NCI-H2029 treated with DMSO at 0.1 percent for 48 hours (cell line): ENCODE results near the gene CLK4.
"Not testable (repeated sequence)": the region's sequence is repeated elsewhere in the genome, so short reads cannot be mapped to it uniquely, and the experiment has no call there.

Source experiments
- DNase-seq: peaks from one replicate; lab custom pipeline; 2025; lab: John Stamatoyannopoulos, UW

CLK4 gene

GRCh38 chr5:178587763-178588611, 38.9 kb downstream of the CLK4 start:
- no peak for DNase-seq

DNA sequence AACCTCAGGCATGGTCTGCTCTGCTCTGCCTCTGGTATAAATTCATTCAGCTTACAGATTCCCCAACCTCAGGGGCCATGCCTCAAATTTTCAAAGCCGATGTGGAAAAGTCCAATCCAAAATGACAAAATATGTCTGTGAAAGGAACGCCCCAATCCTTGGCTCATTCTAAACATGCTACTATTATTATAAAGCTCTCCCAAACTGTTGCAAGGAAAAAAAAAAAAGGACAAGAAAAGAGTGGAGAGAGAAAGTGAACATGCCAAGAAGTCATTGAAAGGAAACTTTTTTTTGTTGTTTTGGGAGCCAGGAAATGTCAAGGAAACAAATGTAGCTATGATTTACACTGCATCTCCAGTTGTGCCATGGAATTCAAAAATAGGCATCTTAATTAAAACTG, 40.5 kb downstream of the CLK4 start:
- DNase-seq: no peak

DNA sequence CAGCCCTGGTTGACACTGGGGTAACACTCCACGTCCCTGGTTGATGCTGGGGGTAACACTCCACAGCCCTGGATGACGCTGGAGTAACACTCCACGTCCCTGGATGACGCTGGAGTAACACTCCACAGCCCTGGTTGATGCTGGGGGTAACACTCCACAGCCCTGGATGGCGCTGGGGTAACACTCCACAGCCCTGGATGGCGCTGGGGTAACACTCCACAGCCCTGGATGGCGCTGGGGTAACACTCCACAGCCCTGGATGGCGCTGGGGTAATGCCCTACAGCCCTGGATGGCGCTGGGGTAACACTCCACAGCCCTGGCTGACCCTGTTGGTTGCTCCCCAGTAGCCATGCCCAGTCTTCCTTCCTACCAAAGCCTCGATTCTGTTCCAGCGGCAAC, 41.4 kb downstream of the CLK4 start:
- not testable (repeated sequence) for DNase-seq

DNA sequence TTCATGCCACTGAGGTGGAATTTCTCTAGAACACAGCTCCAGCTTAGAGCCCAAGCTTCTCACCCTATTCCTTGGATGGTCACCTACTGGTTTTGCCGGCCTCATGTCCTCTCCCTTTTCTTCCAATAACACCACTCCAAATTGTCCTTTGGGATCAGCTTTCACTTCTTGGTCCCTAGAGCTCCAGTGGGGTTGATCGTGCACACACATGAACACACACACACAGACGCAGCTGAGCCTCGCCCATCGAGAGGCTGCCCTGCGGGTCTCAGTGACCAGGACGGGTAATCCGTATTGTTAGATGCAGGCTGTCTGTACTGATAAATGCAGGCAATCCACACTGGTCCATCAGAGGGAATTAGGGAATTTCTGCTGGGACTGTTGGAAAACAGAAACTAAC, 43.6 kb downstream of the CLK4 start:
- DNase-seq: no peak

- no peak for DNase-seq
Measured at GRCh38 chr5:178582291-178582690, 44.6 kb downstream of the CLK4 start.

DNA sequence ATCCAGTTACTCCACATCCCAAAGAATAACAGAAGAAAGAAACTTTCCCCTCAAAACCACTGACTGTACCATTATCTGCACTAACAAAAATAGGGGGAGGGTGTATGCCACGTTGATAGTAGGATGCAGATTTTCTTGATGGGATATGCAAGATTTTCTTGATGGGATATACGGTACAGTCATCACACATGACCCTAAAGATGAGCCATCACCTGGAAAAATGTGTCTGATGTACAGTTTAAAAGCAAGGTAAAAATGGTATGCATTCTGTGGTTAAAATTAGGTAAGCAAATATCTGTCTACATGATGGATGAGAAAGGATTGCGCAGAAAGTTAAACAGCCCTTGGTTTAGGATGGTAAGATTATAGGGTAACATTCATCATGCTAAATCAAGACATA, 45.2 kb downstream of the CLK4 start:
- DNase-seq: no peak

DNA sequence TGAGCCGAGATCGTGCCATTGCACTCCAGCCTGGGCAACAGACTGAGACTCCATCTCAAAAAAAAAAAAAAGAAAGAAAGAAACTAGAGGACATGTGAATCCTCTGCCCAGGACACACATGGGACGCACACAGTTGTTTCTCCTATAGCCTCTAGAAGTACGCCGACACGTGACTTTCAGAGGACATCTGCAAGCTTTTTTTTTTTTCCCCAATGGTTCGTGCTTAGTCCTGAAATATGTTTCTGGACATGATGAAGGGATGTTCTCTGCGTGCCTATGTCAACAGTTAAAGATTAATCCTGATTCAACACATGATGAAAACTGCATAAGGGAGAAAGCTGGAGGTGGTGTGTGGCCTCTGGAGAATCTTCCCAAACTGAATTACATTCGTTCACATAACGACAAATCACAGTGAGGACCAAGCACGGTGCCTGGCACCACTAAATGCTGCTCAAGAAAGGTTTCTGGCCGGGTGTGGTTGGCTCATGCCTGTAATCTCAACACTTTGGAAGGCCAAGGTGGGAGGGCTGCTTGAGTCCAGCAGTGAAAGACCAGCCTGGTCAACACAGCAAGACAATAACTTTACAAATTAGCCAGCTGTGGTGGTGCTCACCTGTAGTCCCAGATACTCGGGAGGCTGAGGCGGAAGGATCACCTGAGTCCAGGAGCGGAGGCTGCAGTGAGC, 46.4 kb downstream of the CLK4 start:
- DNase-seq: no peak

DNA sequence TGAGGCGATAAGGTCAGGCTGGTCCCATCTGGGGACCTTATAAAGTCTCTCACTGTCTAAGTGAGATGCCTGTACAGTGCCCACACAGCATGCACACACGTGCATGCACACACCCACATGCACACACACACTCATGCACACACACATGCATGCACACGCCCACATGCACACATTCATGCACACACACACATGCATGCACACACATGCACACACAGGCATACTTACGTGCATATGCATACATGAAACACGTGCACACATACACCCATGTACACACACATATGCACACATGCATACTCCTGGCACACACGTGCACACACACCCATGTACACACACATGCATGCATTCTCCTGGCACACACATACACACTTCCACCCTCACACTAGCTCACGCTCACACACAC, 48.9 kb downstream of the CLK4 start:
- DNase-seq: no peak

GRCh38 chr5:178577376-178577839, 49.4 kb downstream of the CLK4 start:
- DNase-seq: no peak

GRCh38 chr5:178576591-178577351, 50.1 kb downstream of the CLK4 start:
- DNase-seq: no peak

DNA sequence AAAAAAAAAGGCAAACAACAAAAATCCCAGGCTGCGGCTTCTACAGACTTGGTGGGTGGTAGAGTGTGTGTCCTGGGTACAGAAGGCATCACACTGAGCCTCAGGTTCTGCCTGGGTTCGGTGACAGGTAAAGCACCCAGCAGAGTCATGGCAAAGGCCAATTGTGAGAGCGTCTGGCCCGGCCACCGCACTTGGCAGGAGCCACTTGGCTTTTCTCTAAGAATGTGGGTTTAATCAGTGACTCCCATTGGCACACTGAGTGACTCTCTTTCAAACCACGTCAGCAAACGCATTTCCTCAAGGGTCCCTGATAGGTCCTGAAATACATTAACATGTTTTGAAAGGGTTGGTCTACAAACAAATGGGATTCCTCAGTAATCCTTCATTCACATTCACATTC, 53.6 kb downstream of the CLK4 start:
- DNase-seq: no peak

DNA sequence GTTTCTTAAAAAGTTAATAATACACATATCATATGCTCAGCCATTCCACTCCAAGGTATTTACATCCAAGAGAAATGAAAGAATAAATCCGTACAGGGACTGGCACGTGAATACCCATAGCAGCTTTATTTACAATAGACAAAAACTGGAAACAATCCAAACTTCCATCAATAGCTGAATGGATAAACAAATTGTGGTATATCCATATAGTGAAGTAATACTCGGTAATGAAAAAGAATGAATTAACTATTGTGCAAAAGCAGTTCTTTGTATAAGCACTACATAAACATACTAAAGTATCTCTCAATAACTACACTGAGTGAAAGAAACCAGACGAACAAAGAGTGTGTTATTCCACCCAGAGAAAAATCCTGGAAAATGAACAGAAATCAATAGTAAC, 54.2 kb downstream of the CLK4 start:
- no peak for DNase-seq

DNA sequence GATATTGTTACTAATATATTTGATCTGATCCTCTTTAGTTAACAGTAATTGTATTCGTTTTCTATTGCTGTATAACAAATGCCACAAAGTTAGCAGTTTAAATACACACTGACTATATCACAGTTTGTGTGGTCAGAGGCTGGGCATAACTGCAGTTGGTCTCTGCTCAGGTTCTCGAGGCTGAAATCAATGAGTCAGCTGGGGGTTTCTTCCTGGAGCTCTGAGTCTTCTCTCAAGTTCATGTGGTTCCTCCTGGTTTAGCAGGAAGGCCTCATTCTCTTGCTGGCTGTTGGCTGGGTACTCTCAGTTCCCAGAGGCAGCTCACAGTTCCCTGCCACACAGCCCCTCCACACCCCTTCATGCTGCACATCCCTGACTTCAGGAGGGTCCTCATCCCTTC, 57.4 kb downstream of the CLK4 start:
- DNase-seq: no peak

- DNase-seq: no peak
Measured at GRCh38 chr5:178564811-178565550, 61.9 kb downstream of the CLK4 start.

- DNase-seq: no peak
Measured at GRCh38 chr5:178564397-178564796, 62.5 kb downstream of the CLK4 start.

GRCh38 chr5:178563621-178564020, 63.2 kb downstream of the CLK4 start:
- DNase-seq: no peak

DNA sequence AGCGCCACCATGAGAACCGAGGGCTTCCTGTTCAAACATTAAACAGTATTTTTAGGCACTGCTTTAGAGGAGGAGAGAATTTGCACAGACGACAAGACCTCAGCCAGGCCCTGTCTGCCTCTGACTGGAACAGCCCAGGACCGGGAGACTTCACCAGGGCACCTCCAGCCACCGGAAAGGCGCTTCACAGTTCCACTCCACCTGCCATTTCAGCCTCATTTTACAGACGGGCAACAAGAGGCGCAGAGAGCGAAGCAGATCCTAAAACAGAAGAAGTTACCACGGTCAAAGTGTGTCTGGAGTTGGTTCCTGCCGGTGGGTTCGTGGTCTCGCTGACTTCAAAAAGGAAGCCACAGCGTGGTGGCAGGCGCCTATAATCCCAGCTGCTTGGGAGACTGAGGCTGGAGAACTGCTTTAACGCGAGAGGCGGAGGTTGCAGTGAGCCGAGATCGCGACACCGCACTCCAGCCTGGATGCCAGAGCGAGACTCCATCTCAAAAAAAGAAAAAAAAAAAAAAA, 65.0 kb downstream of the CLK4 start:
- no peak for DNase-seq

DNA sequence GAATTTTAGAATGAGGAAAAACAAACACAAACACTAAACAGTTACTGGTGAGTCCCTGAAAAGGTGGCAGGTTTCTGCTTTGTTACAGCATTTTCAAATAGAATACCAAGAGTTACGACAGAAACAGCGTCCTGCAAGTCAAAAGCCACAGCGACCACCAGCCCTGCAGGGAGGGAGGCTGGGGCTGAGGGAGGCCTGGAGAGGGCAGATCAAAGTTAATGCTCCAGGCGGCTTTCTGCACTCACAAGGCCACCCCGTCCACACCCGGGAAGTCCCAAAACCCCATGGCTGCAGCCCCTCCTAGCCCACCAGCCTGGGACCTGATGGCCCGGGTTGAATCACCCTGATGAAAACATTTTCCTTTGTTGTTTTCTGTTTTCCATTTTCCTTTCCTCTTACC, 65.9 kb downstream of the CLK4 start:
- DNase-seq: no peak

DNA sequence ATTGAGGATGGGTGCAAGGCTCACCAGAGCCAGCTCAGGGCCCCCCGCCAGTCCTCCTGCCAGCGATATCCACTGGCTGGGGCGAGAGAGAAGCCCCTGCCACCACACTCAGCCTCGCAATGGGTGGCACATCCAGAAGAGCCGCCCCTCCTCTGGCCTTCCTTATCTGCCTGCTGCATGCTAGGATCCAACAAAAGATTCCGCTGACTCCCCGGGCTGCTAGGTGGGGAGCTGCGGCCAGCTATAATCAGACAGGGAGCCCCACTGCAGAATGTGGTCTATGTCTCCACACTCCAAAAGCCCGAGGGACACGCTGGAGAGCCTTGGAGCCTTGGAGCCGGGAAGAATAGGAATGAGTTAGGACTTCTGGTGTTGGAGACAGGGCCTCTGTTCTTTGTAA, 69.4 kb downstream of the CLK4 start:
- DNase-seq: no peak

DNA sequence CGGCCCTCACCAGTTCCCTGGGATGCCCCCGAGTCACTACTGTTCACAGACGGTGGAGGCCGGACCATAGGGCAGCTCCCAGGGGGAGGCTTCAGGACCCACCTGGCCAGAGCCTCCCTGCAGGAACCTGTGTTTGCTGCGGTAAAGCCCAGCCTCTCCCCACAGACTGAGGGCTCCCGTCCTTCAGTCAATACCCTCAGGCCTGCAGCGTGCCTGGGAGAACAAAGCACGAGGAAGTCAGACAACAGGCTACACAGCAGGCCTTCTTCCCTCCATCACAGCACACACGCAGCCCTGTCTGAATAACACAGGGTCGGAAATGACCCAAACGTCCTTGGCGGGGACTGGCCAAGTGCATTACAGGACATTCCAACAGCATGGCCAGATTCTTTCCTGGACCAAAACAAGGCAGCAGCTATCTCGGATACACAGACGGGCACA, 71.1 kb downstream of the CLK4 start:
- DNase-seq: no peak

DNA sequence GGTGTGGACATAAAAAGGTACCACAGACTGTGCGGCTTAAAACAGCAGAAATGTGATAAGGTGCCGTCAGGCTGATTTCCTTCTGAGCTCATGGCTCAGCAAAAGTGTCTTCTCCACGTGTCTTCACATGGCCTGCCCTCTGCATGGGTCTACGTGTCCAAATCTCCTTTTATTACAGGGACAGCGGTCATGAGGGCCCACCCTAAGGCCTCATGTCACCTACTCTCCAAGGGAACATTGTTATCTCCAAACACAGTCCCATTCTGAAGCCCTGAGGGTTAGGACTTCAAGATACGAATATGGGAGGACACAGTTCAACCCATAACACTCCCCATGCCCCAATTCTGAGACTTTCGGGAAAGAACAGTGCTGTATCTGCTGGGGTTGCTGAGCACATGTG, 71.8 kb downstream of the CLK4 start:
- DNase-seq: no peak

DNA sequence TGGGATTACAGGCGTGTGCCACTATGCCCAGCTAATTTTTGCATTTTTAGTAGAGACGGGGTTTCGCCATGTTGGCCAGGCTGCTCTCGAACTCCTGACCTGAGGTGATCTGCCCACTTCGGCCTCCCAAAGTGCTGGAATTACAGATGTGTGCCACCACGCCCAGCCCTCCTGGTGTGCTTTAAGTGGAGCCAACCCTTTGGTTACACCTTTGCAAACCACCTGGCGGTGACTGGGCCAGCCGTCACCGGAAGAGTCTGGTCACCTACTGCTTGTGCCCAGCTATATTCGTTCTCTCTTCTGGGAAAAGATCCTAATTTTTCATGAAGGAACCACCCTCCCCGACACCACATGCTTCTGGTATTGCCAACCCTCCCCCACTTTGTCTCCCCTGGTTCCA, 72.5 kb downstream of the CLK4 start:
- no peak for DNase-seq
